Adipocyte (in vitro differentiated cells): ENCODE measurements around the gene SPATA19.

Experiments used
- DNase-seq: peaks from one replicate; pipeline ENCODE4 v3.0.0-alpha.2; 2015; ENCODE audit warnings: low read depth
- H3K27me3 ChIP-seq: replicated peaks from 2 replicates; pipeline ENCODE4 v1.7.0; 2013; ENCODE audit warnings: mild to moderate bottlenecking, low read length, moderate library complexity; ENCODE audit not compliant: control insufficient read depth, insufficient read depth
- H3K36me3 ChIP-seq: 2 replicates; pipeline ENCODE4 v1.7.0; 2013; ENCODE audit warnings: low read length, mild to moderate bottlenecking, moderate library complexity; ENCODE audit not compliant: control insufficient read depth, insufficient read depth, severe bottlenecking
- H3K4me1 ChIP-seq: 2 replicates; pipeline ENCODE4 v1.7.0; 2013; ENCODE audit warnings: mild to moderate bottlenecking, low read length, moderate library complexity; ENCODE audit not compliant: control insufficient read depth, insufficient read depth
- H3K4me3 ChIP-seq: 2 replicates; pipeline ENCODE4 v1.7.0; 2013; ENCODE audit warnings: mild to moderate bottlenecking, low read length, moderate library complexity
- H3K9ac ChIP-seq: 2 replicates; pipeline ENCODE4 v1.7.0; 2013; ENCODE audit warnings: mild to moderate bottlenecking, low read length, moderate library complexity
- H3K9me3 ChIP-seq: 2 replicates; pipeline ENCODE4 v1.7.0; 2013; ENCODE audit warnings: mild to moderate bottlenecking, low read length, moderate library complexity; ENCODE audit not compliant: control insufficient read depth

The SPATA19 gene

DNA sequence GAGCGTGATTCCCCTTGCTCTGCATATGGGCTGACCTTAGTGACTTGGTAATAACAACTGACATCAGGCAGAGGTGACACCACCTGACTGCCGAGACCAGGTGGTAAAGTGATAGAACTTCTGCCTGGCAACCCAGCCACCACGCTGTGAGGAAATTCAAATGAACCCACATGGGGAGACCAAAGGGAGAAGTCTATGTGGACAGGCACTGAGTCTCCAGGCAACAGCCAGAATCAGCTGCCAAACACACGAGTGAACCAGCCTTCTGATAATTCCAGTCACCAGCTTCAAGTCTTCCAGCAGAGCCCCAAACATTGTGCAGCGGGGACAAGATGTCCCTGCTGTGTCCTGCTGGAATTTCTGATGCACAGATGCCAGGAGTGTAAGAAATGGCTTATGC lies 29.7 kb downstream of the SPATA19 start:
- Histone ChIP-seq H3K9me3 (no peaks in the 10 kb centered on the region), H3K9ac (no peak overlapping the region), H3K36me3 (no peaks in the 10 kb centered on the region), H3K27me3 (peaks cover 35% of the 10 kb centered on the region), H3K4me1 (no peaks in the 10 kb centered on the region), H3K4me3 (no peak overlapping the region)
- no peak for DNase-seq

DNA sequence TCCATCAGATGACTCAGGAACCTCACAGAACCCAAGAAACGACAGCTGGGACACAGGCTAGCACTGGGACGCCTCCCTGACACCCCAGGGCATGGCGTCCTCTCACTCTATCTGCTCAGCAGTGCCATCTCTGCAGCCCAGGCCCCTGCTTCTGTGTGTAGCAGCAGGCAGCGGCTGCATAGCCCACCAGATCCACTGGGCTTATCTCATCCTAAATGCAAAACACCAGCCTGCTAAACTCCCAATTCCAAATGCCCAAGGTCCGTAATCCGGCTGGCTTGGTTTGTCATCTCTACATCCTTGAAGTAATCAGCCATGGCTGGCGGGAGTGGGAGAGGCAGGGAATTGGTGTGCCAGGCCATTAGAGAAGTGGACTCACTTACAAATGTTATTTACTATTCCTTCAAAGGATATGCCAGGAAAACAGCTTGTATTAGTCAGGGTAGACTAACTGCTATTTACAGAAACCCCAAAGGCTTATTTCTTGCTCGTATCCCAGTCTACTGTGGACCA lies 30.7 kb downstream of the SPATA19 start:
- DNase-seq: no peak
- Histone ChIP-seq H3K36me3 (no peaks in the 10 kb centered on the region), H3K27me3 (peaks cover 32% of the 10 kb centered on the region), H3K9ac (no peak overlapping the region), H3K4me3 (no peak overlapping the region), H3K4me1 (no peaks in the 10 kb centered on the region), H3K9me3 (no peaks in the 10 kb centered on the region)

DNA sequence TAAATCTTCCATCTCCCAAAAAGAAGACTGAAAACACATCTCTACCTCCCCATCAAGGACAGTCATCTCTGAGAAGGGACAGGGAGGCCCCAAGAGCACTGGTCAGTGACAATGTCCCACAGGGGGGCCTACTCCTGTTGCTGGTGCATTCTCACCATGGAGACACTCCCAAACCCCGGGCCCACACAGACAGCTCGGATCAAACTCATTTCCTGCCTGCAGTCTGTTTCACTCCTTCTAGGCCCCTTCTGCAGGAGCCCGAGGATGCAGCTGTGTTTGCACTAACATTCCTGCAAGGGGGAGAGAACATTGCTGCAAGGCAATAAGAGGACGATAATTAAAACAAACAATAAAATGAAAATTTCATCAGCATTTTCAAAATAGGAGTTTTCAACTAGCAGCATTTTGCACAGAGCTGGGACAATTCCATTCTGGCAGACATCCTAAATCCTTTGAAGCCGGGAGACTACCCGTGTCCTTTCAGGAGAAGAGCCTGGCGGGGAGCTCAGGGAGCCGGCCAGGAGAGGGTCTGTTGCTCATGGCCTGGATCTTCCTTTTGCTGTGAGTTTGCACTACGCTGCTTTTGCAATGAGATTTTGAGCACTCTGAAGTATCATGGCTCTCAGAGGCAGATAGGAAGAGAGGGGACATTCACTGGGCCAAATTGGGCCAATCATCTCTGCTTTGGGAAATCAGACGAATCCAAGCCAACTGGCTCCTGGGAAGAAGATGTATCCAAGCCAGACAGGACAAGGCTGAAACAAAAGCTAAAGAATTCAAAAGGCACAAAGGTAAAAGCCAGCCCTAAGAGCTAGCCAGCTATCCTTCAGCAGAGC lies 33.2 kb downstream of the SPATA19 start:
- Histone ChIP-seq H3K9ac (no peak overlapping the region), H3K9me3 (no peaks in the 10 kb centered on the region), H3K27me3 (peaks cover 43% of the 10 kb centered on the region), H3K4me1 (no peaks in the 10 kb centered on the region), H3K36me3 (no peaks in the 10 kb centered on the region), H3K4me3 (no peak overlapping the region)
- no peak for DNase-seq

DNA sequence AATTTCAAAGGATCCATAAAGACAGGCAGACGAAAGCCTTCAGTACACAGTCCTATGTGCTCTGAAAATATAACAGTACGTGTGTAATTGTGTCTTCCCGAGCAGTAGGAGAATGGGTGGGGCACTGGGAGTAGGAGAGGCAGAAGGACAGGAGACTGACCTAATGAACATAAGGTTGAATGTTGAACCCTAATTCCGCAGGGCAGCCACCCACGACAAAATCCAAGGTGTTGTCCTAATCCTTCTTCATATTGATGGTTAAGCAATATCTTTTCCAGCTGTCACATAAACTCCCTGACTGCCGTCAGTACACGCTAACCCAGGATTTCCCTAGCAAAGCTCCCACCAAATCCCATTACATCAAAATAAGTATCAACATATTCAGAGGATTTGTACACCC lies 34.5 kb downstream of the SPATA19 start:
- H3K4me1 ChIP-seq: no peaks in the 10 kb centered on the region
- no peaks in the 10 kb centered on the region for H3K36me3 ChIP-seq
- no peaks in the 10 kb centered on the region for H3K9me3 ChIP-seq
- DNase-seq: no peak
- H3K9ac ChIP-seq: no peak overlapping the region
- no peak overlapping the region for H3K4me3 ChIP-seq
- peaks cover 42% of the 10 kb centered on the region for H3K27me3 ChIP-seq

DNA sequence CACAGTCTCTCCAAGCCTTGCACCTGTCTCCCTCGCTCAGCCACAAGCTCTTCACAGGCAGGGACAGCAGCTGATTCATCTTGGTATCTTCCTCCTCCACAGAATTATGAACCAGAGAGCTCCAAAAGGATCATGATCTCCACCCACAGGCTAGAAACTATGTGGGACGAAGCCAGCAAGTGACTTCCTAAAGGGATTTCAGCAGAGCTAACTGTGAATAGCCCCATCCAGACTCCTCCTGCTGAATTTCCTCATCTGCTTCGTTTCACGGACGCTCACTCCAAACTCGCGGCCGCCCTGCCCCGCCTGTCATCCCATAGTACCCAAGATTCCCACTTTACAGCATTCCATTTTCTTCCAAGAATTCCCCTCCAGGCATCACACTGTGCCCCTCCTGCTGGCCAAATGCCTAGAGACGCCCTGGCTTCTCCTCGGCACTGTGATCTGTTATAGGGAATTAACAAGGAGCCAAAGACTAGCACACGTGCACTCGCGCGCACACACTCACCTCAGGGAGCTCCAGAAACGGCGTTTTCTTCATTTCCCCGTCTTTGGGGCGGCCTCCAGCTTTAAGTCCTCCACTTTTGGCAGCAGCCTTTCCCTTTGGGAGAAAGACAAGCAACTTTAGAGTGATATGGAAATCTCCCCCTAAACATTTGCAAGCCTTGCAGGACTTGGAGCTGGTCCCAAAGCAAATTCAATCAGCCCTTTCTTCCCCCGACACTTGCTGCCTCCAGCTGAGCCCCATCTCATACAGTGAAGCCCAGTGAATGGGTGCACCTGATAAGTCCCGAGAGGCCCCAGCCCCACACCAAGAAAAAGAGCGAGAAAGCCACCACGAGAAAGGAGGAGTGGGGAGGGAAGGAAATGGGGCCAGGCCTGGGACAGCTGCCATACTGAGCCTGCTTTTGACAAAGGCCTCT lies 35.5 kb downstream of the SPATA19 start:
- Histone ChIP-seq H3K4me1 (no peaks in the 10 kb centered on the region), H3K9ac (no peak overlapping the region), H3K36me3 (no peaks in the 10 kb centered on the region), H3K4me3 (no peak overlapping the region), H3K9me3 (no peaks in the 10 kb centered on the region), H3K27me3 (peaks cover 33% of the 10 kb centered on the region)
- DNase-seq: no peak

DNA sequence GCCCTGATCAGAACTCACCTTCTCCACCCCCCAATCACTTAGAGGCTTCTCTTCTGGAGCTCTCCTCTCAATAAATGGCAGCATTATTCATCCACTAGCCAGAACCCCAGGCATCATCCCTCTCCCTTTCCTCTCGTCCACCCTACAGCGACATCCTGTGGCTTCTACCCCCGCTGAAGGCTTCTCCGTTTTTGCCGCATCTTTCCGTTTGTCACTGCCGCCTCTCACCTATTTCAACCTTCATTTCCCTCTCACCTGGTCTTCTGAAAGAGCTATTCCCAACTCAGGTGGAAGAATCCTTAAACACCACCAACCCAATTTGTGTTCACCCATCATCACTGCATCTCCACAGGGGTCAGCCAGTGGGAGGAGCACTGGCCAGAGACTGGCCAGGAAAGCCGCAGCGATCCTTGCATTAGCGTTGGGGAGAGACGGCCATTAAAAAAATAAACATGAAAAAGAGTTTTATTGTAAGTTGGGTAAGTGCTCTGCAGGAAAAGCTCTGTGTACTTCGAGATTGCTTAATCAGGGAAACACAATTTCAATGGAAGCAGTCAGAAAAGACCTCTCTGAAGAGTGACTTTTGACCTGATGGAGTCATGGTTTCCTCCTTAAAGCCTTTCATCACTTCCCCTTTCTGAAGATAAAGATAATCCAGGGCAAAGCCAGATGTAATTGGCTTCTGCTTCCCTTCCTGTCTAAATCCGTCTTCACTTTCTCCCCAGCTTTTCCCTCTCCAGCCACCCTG lies 36.7 kb downstream of the SPATA19 start:
- H3K36me3 ChIP-seq: no peaks in the 10 kb centered on the region
- H3K4me1 ChIP-seq: no peaks in the 10 kb centered on the region
- no peak overlapping the region for H3K9ac ChIP-seq
- H3K9me3 ChIP-seq: no peaks in the 10 kb centered on the region
- no peak overlapping the region for H3K4me3 ChIP-seq
- peaks cover 31% of the 10 kb centered on the region for H3K27me3 ChIP-seq
- no peak for DNase-seq

DNA sequence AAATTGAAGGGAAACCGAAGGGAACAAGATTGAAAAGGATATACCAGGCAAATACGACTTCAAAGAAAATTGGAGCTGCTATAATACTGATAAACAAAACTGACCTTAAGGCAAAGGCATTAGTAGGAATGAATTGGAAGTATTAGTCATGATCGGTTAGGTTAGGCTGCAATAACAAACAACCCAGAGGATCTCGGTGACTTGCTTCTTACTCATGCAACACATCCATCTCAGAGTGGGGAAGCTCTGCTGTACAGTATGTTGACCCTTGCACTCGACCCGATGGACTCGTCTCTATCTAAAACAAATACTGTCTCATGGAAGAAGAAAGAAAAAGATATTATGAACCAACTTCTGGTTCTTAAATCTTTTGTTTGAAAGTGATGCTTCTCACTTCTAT lies 42.3 kb downstream of the SPATA19 start:
- Histone ChIP-seq H3K27me3 (peaks cover 6% of the 10 kb centered on the region), H3K4me1 (no peaks in the 10 kb centered on the region)

DNA sequence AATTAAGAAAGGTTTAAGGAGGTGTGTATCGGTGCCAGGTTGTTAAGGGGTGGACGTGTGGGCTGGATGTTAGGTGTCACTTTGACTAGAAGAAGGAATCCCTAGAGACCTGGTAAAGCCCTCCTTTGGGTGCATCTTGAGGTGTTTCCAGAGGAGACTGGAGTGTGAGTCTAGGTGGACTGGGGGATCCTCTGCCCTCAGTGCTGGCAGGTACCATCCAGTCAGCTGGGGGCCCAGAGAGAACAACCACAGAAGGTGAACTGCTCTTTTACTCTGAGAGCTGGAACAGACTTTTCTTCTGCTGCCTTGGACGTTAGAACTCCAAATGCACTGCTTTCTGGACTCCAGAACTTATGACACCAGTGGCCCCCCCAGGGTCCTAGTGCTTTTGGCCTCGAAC lies 44.0 kb downstream of the SPATA19 start:
- DNase-seq: no peak
- H3K4me3 ChIP-seq: no peak overlapping the region
- H3K27me3 ChIP-seq: no peaks in the 10 kb centered on the region
- peaks cover 29% of the 10 kb centered on the region for H3K9me3 ChIP-seq
- H3K36me3 ChIP-seq: no peaks in the 10 kb centered on the region
- no peak overlapping the region for H3K9ac ChIP-seq
- no peaks in the 10 kb centered on the region for H3K4me1 ChIP-seq

More for the DNA sequence above, 42.3 kb downstream of the SPATA19 start:
- no peak for DNase-seq
- Histone ChIP-seq H3K4me3 (no peak overlapping the region), H3K9me3 (peaks cover 23% of the 10 kb centered on the region), H3K9ac (no peak overlapping the region), H3K36me3 (no peaks in the 10 kb centered on the region)

DNA sequence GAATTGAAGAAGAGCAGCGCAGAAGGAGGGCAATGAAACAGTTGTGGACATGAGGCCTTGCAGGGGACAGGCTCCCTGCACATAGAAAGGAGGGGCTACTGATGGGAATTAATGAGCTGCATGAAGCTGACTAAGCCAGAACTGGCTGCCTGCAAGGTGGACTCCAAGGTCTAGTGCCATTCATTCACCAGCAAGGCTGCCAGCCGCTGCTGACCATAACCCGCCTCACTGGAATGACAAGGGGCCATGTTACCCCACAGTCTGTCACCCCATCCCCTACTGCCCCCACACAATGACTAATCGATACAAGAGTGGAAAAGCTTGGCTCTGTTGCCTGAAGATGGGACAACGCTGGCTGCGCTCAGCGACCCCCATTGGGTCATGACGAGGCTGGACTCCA lies 44.6 kb downstream of the SPATA19 start:
- Histone ChIP-seq H3K36me3 (no peaks in the 10 kb centered on the region), H3K4me1 (no peaks in the 10 kb centered on the region), H3K27me3 (no peaks in the 10 kb centered on the region), H3K9ac (no peak overlapping the region), H3K4me3 (no peak overlapping the region), H3K9me3 (peaks cover 30% of the 10 kb centered on the region)
- DNase-seq: no peak

DNA sequence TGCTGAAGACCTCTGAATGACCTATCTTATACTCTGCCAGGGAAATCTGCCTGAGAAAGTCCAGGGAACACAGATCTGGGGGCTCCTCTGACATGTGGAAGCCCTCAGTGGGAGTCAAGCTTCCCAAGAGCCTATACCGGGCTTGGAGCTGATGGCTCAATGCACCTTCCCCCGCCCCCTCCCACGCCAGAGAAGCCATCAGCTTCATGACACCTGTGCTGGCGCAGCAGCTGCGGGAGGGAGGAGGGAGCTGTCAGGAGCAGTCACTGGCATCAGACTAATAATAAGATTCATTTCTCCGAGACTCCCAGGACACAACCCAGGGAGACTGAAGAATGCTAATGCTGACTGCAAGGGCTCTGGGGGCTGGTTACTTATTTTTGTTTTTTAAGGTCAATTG lies 47.8 kb downstream of the SPATA19 start:
- H3K4me3 ChIP-seq: no peak overlapping the region
- peaks cover 54% of the 10 kb centered on the region for H3K9me3 ChIP-seq
- H3K36me3 ChIP-seq: no peaks in the 10 kb centered on the region

More for the DNA sequence above, 47.8 kb downstream of the SPATA19 start:
- no peaks in the 10 kb centered on the region for H3K27me3 ChIP-seq
- H3K9ac ChIP-seq: no peak overlapping the region
- no peaks in the 10 kb centered on the region for H3K4me1 ChIP-seq
- no peak for DNase-seq
